Breast epithelium (tissue), 4 donors: ENCODE measurements around the gene SCAI. TPM values are rescaled to one million over a fixed set of nuclear protein-coding genes. Genes with fewer than 3 reads are reported as not detected.

Experiments
- DNase-seq, 2 donors: peaks; one replicate each; pipeline ENCODE4 v3.0.0-alpha.2; 2019; ENCODE audit warnings: low spot score in 2 of 2
- H3K27ac ChIP-seq, 2 donors: fragments of 200-600 bp; sonication (generic) in 1 of 2; one replicate each; pipeline ENCODE4 v1.5.1; 2016 to 2019; ENCODE audit warnings: mild to moderate bottlenecking in 1 of 2
- H3K27me3 ChIP-seq, 2 donors: fragments of 200-600 bp; sonication (generic) in 1 of 2; one replicate each; pipeline versions ENCODE4 v1.5.1 to v1.6.0; 2017 to 2019; ENCODE audit warnings: control low read depth in 1 of 2, mild to moderate bottlenecking in 1 of 2
- H3K36me3 ChIP-seq: fragments of 200-600 bp; one replicate; pipeline ENCODE4 v1.5.1; 2019
- H3K4me1 ChIP-seq, 2 donors: fragments of 200-600 bp; sonication (generic); one replicate each; pipeline ENCODE4 v1.5.1; 2016 to 2019; ENCODE audit warnings: control low read depth in 1 of 2
- H3K4me3 ChIP-seq, 3 donors: fragments of 200-600 bp; sonication (generic); 1 replicate in 2 of 3; 2 replicates in 1 of 3; pipeline ENCODE4 v1.5.1; 2016 to 2019; ENCODE audit warnings: mild to moderate bottlenecking in 3 of 3, moderate library complexity in 2 of 3
- H3K9me3 ChIP-seq, 2 donors: fragments of 200-600 bp; sonication (generic) in 1 of 2; one replicate each; pipeline ENCODE4 v1.5.1; 2016 to 2019; ENCODE audit warnings: control low read depth in 1 of 2
- CTCF ChIP-seq, 3 donors: fragments of 450-650 bp; IDR thresholded peaks; one replicate each; pipeline ENCODE4 v1.5.1; 2016 to 2017; ENCODE audit warnings: antibody characterized with exemption in 3 of 3, mild to moderate bottlenecking in 3 of 3, moderate library complexity in 3 of 3
- POLR2A ChIP-seq: fragments of 450-650 bp; IDR thresholded peaks from one replicate; pipeline ENCODE4 v1.6.1; 2016; ENCODE audit warnings: antibody characterized with exemption, mild to moderate bottlenecking, moderate library complexity
- POLR2AphosphoS5 ChIP-seq, 3 donors: sonication (generic); formaldehyde crosslinking; IDR thresholded peaks; one replicate each; pipeline ENCODE4 v1.6.1; 2017; ENCODE audit warnings: antibody characterized with exemption in 3 of 3
- intact Hi-C: fragments of 100-400 bp; cut with DNase I; formaldehyde crosslinking; loops from one replicate; pipeline ENCODE4 v1.15.1; 2023; ENCODE audit warnings: low total_unique reads
- total RNA-seq, 3 donors: library from RNA; depleted of rRNA; stranded (reverse); fragments of >200 nt; gene quantifications; one replicate each; pipeline ENCODE4 v1.1.0, GENCODE V29; 2016

The SCAI gene
- total RNA-seq, 3 donors from 2014 or later: 9.3 to 12.9 (median 11.5) TPM

- intact Hi-C loops: no loop called here
- H3K36me3 ChIP-seq: no peaks in the 10 kb centered on the region
Measured at GRCh38 chr9:125161284-125161918, 18.1 kb upstream of the SCAI start.

GRCh38 chr9:125160750-125161149, 17.4 kb upstream of the SCAI start:
- no peak overlapping the region for H3K4me3 ChIP-seq
- no peaks in the 10 kb centered on the region for H3K27me3 ChIP-seq
- intact Hi-C loops: no loop called here
- DNase-seq: no peak
- no peaks in the 10 kb centered on the region for H3K9me3 ChIP-seq
- TF ChIP-seq POLR2AphosphoS5 (IDR thresholded peaks at IDR 0.05) (no peak), POLR2A (no peak), CTCF (IDR thresholded peaks at IDR 0.05) (no peak)
- peaks cover 0 to 7% of the 10 kb centered on the region in 2 donors for H3K4me1 ChIP-seq
- no peak overlapping the region for H3K27ac ChIP-seq
- no peaks in the 10 kb centered on the region for H3K36me3 ChIP-seq

More at GRCh38 chr9:125161284-125161918, 18.1 kb upstream of the SCAI start:
- H3K4me1 ChIP-seq: peaks cover 0 to 7% of the 10 kb centered on the region in 2 donors
- TF ChIP-seq CTCF (IDR thresholded peaks at IDR 0.05) (no peak), POLR2AphosphoS5 (IDR thresholded peaks at IDR 0.05) (peak in 1 of 3 donors; percentile 51)
- no peaks in the 10 kb centered on the region for H3K9me3 ChIP-seq
- peak overlapping the region in 1 of 2 donors; percentile 45 for H3K27ac ChIP-seq
- H3K4me3 ChIP-seq: no peak overlapping the region
- no peaks in the 10 kb centered on the region for H3K27me3 ChIP-seq
- no peak for DNase-seq

GRCh38 chr9:125156551-125156950, 13.2 kb upstream of the SCAI start:
- H3K36me3 ChIP-seq: no peaks in the 10 kb centered on the region

GRCh38 chr9:125153712-125154367, 10.5 kb upstream of the SCAI start:
- Histone ChIP-seq H3K36me3 (no peaks in the 10 kb centered on the region), H3K4me1 (no peaks in the 10 kb centered on the region), H3K27ac (no peak overlapping the region), H3K9me3 (no peaks in the 10 kb centered on the region), H3K27me3 (no peaks in the 10 kb centered on the region), H3K4me3 (no peak overlapping the region)
- no peak for DNase-seq
- intact Hi-C loops: no loop called here
- TF ChIP-seq POLR2AphosphoS5 (IDR thresholded peaks at IDR 0.05) (no peak), CTCF (IDR thresholded peaks at IDR 0.05) (no peak), POLR2A (no peak)

More at GRCh38 chr9:125156551-125156950, 13.2 kb upstream of the SCAI start:
- no peaks in the 10 kb centered on the region for H3K9me3 ChIP-seq
- H3K4me3 ChIP-seq: no peak overlapping the region
- intact Hi-C loops: no loop called here
- H3K27ac ChIP-seq: no peak overlapping the region
- no peaks in the 10 kb centered on the region for H3K27me3 ChIP-seq
- peaks cover 0 to 6% of the 10 kb centered on the region in 2 donors for H3K4me1 ChIP-seq
- no peak for TF ChIP-seq CTCF (IDR thresholded peaks at IDR 0.05)
- TF ChIP-seq POLR2A: no peak
- no peak for TF ChIP-seq POLR2AphosphoS5 (IDR thresholded peaks at IDR 0.05)
- no peak for DNase-seq

- TF ChIP-seq POLR2AphosphoS5 (IDR thresholded peaks at IDR 0.05): no peak
- TF ChIP-seq POLR2A: no peak
- TF ChIP-seq CTCF (IDR thresholded peaks at IDR 0.05): no peak
- Histone ChIP-seq H3K27ac (no peak overlapping the region), H3K9me3 (no peaks in the 10 kb centered on the region), H3K36me3 (no peaks in the 10 kb centered on the region), H3K4me1 (no peaks in the 10 kb centered on the region), H3K27me3 (no peaks in the 10 kb centered on the region), H3K4me3 (no peak overlapping the region)
- intact Hi-C loops: no loop called here
- DNase-seq: no peak
Measured at GRCh38 chr9:125151730-125152129, 8.4 kb upstream of the SCAI start.
